GM23248 (cell line): ENCODE data around the gene TACR1.

Experiments used
- EZH2 ChIP-seq: fragments of 200-600 bp; sonication (generic); IDR thresholded peaks from 2 replicates; pipeline ENCODE4 v1.6.1; 2018; ENCODE audit warnings: antibody characterized with exemption, mild to moderate bottlenecking; ENCODE audit not compliant: insufficient read depth, poor library complexity, severe bottlenecking
- EZH2phosphoT487 ChIP-seq: fragments of 200-600 bp; sonication (generic); IDR thresholded peaks from 2 replicates; pipeline ENCODE4 v1.6.1; 2018; ENCODE audit warnings: antibody characterized with exemption, moderate library complexity, mild to moderate bottlenecking, low read depth; ENCODE audit not compliant: insufficient read depth

- TF ChIP-seq EZH2 (no peak), EZH2phosphoT487 (no peak)
Observed at GRCh38 chr2:75100011-75100800, 99.1 kb downstream of the TACR1 start.
